Ureter (tissue), 1 donor: ENCODE results near the gene GJB1. TPM values are rescaled to one million over a fixed set of nuclear protein-coding genes. Genes with fewer than 3 reads are reported as not detected.

Source experiments
- DNase-seq: peaks from one replicate; pipeline ENCODE4 v3.0.0-alpha.2; 2020; ENCODE audit warnings: low spot score
- total RNA-seq: library from RNA; stranded (reverse); gene quantifications from one replicate; pipeline ENCODE4 v1.2.4, GENCODE V29; 2023
- donor health status: DM: yes; HTN: yes; CAD: no.

The GJB1 gene
- total RNA-seq, 1 donor from 2014 or later, result 4.1 TPM

GRCh38 chrX:71214604-71215337 lies 8.3 kb upstream of the GJB1 start:
- DNase-seq, result no peak

- DNase-seq, result no peak
These were observed 7.6 kb upstream of the GJB1 start for GRCh38 chrX:71215338-71215912.

GRCh38 chrX:71216485-71216884 lies 6.5 kb upstream of the GJB1 start:
- DNase-seq, result no peak

- no peak for DNase-seq
These were observed 5.7 kb upstream of the GJB1 start for GRCh38 chrX:71217298-71217697.

- DNase-seq, result no peak
These were observed 1.9 kb upstream of the GJB1 start for GRCh38 chrX:71221145-71221544.

GRCh38 chrX:71224098-71224708 lies 1.2 kb downstream of the GJB1 start:
- DNase-seq, result no peak

- DNase-seq, result no peak
These were observed 2.0 kb downstream of the GJB1 start for GRCh38 chrX:71225009-71225408.

GRCh38 chrX:71225676-71226075 lies 2.7 kb downstream of the GJB1 start:
- no peak for DNase-seq

- no peak for DNase-seq
These were observed 4.5 kb downstream of the GJB1 start for GRCh38 chrX:71227370-71228062.

- DNase-seq, result no peak
These were observed 5.1 kb downstream of the GJB1 start for GRCh38 chrX:71228063-71228642.

- DNase-seq, result no peak
These were observed 12.5 kb downstream of the GJB1 start for GRCh38 chrX:71235482-71235881.

- DNase-seq, result no peak
These were observed 13.8 kb downstream of the GJB1 start for GRCh38 chrX:71236836-71237235.

- no peak for DNase-seq
These were observed 16.8 kb downstream of the GJB1 start for GRCh38 chrX:71239781-71240180.

- DNase-seq, result no peak
These were observed 18.3 kb downstream of the GJB1 start for GRCh38 chrX:71241301-71241700.

GRCh38 chrX:71244359-71245128 lies 21.5 kb downstream of the GJB1 start:
- DNase-seq, result no peak

- DNase-seq, result no peak
These were observed 22.1 kb downstream of the GJB1 start for GRCh38 chrX:71245159-71245558.

- no peak for DNase-seq
These were observed 27.8 kb downstream of the GJB1 start for GRCh38 chrX:71250841-71251240.

- no peak for DNase-seq
These were observed 28.5 kb downstream of the GJB1 start for GRCh38 chrX:71251466-71251973.

GRCh38 chrX:71252221-71252620 lies 29.2 kb downstream of the GJB1 start:
- no peak for DNase-seq

GRCh38 chrX:71253253-71254091 lies 30.4 kb downstream of the GJB1 start:
- DNase-seq, result peak; percentile 53
